Stimulated activated naive B cell treated with anti-CD40 and anti-IgM and Interleukin-4, amounts not matched to agents 10 μg/mL and 1 μg/mL and 100 μg/mL, for 72 hours (primary cell): ENCODE measurements around the gene LIPA.

ENCODE experiments used
- ATAC-seq, 2 donors: fragments of 150-1000 bp; cut with Tn5 transposase; replicated peaks; 2 replicates each; pipeline ENCODE4 v1.10.0; 2021; ENCODE audit warnings: moderate library complexity in 1 of 2
- DNase-seq: peaks from one replicate; pipeline ENCODE4 v3.0.0; 2021
- H3K27ac Mint-ChIP-seq: one replicate; pipeline ENCODE4 v1.8.0; 2022; ENCODE audit warnings: mild to moderate bottlenecking, mixed read lengths
- H3K27me3 Mint-ChIP-seq, 2 donors: one replicate each; pipeline ENCODE4 v1.8.0; 2022; ENCODE audit warnings: mixed read lengths in 2 of 2
- H3K36me3 Mint-ChIP-seq, 2 donors: one replicate each; pipeline ENCODE4 v1.8.0; 2022; ENCODE audit warnings: mixed read lengths in 2 of 2, mild to moderate bottlenecking in 1 of 2
- H3K4me1 Mint-ChIP-seq, 2 donors: one replicate each; pipeline ENCODE4 v1.8.0; 2022; ENCODE audit warnings: mixed read lengths in 2 of 2, mild to moderate bottlenecking in 1 of 2
- H3K4me3 Mint-ChIP-seq, 2 donors: one replicate each; pipeline ENCODE4 v1.8.0; 2022; ENCODE audit warnings: mild to moderate bottlenecking in 2 of 2, mixed read lengths in 2 of 2, moderate library complexity in 1 of 2
- H3K9me3 Mint-ChIP-seq, 2 donors: one replicate each; pipeline ENCODE4 v1.8.0; 2022; ENCODE audit warnings: mixed read lengths in 2 of 2, mild to moderate bottlenecking in 1 of 2

Gene LIPA

DNA sequence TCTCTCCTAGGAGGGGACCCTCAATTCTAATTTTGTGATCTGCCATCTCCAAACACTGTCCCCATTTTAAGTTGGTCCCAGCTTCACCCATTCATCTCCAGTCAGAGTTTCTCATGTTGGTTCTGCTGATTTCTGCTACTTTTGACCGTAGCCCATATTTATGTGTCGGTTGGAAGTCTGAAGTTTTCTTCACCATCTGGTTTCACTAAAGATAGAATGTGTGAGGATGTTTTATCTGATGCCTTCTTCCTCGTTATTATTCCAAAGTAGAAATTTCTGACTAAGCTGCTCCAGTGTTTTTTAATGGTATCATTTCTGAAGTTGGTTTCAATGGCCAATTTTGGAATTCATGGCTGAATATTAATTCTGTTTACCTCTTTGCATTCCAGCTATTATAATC lies 28.9 kb upstream of the LIPA start:
- H3K27me3 Mint-ChIP-seq = no peaks in the 10 kb centered on the region
- H3K9me3 Mint-ChIP-seq = no peaks in the 10 kb centered on the region
- no peaks in the 10 kb centered on the region for H3K36me3 Mint-ChIP-seq
- no peak overlapping the region for H3K4me3 Mint-ChIP-seq
- no peak for ATAC-seq
- peaks cover 8 to 16% of the 10 kb centered on the region in 2 donors for H3K4me1 Mint-ChIP-seq
- DNase-seq = no peak
- no peak overlapping the region for H3K27ac Mint-ChIP-seq

DNA sequence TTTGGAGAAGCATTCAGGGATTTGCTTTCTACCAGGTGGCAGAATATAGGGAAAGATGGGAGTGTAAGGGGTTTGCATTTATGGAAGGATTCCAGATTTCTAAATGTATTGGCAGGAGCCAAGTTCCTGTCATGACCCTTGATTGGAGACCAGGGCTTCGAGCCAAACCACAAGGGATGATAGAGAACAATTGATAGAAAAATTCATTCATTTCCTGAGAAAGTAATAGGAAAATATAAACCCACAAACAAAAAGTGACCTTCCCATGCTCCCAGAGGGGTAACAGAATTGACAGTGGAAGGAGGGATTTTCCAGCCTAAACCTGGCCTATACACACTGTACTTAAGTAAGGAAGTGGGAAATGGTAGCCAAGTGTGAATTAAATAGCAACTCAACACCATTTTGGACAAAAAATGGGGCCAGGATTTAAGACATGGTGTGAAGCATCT lies 27.9 kb upstream of the LIPA start:
- Mint-ChIP-seq H3K27ac (no peak overlapping the region), H3K4me3 (no peak overlapping the region), H3K27me3 (no peaks in the 10 kb centered on the region), H3K36me3 (no peaks in the 10 kb centered on the region), H3K4me1 (peaks cover 8 to 16% of the 10 kb centered on the region in 2 donors), H3K9me3 (no peaks in the 10 kb centered on the region)
- no peak for ATAC-seq
- DNase-seq = no peak

DNA sequence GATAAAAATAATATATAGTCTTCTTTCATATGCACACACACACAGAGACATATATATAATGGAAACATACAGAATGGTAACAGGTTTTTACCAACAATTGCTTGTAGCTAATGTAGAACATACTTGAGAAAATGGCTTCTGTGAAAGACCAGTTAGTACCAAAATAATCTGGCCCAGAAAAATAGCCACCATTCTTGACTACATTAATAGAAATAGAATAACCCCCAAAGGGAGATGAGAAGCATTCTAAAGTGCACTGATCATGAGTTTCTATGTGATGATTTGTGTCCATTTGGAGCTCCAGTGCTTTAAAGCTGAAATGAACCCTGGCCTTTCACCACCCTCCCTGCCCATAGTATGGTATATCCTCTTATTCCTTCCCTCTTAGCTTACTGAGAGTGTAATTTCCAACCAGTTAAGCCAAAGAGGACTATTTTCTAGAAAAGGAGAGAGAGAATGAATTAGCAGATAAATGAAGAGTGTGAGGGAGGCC lies 27.4 kb upstream of the LIPA start:
- Mint-ChIP-seq H3K27ac (no peak overlapping the region), H3K36me3 (no peaks in the 10 kb centered on the region), H3K9me3 (no peaks in the 10 kb centered on the region), H3K27me3 (no peaks in the 10 kb centered on the region), H3K4me1 (peaks cover 8 to 16% of the 10 kb centered on the region in 2 donors), H3K4me3 (no peak overlapping the region)
- ATAC-seq = no peak
- no peak for DNase-seq

DNA sequence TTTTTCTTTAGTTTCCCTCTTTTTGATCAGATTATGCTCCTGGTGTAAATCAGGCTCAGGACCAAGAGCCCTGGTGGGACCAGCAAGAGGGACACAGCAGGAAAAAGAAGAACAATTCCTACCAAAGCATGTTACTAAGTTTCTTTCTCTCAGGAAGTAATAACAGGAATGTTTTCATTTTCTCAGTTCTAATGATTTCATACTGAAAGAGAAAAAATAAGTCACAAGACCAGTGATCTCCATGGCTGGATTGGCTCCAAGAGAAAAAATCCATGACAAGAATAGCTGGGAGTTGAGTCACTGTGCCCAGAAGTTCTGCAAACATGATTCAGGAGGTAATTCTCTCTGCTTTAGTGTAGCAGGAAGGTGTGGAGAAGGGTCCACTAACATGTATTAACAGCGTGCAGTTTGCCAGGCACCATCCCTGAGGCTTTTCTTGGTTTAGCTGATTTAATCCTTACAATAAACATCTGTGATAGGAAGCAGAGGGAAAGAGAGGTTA lies 26.5 kb upstream of the LIPA start:
- Mint-ChIP-seq H3K4me3 (no peak overlapping the region), H3K27ac (no peak overlapping the region), H3K27me3 (no peaks in the 10 kb centered on the region), H3K9me3 (no peaks in the 10 kb centered on the region), H3K36me3 (no peaks in the 10 kb centered on the region), H3K4me1 (peaks cover 4 to 9% of the 10 kb centered on the region in 2 donors)
- DNase-seq (no peak), ATAC-seq (no peak)

DNA sequence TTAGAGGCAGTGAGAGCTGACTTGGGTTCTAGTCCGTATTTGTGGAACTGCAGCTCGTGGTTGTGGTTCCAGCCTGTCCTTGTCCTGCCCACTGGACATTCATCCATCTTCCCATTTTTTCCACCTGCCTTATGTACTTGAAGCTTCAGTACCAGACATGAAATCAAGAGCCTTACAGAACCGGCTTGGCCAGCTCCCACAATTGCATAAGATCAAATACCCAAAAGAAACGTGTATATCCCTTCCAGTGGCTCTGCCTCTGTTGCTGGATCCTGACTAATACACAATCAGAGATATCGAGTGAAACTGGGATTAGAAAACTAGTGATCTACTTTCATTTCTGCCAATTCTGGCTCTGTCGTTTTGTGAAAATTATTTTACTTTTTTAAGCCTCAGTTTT lies 23.8 kb upstream of the LIPA start:
- Mint-ChIP-seq H3K27ac (no peak overlapping the region), H3K9me3 (peaks cover 0 to 2% of the 10 kb centered on the region in 2 donors), H3K4me3 (no peak overlapping the region), H3K36me3 (no peaks in the 10 kb centered on the region), H3K4me1 (peaks cover 2 to 6% of the 10 kb centered on the region in 2 donors), H3K27me3 (peaks cover 0 to 3% of the 10 kb centered on the region in 2 donors)
- DNase-seq = no peak
- ATAC-seq = no peak

DNA sequence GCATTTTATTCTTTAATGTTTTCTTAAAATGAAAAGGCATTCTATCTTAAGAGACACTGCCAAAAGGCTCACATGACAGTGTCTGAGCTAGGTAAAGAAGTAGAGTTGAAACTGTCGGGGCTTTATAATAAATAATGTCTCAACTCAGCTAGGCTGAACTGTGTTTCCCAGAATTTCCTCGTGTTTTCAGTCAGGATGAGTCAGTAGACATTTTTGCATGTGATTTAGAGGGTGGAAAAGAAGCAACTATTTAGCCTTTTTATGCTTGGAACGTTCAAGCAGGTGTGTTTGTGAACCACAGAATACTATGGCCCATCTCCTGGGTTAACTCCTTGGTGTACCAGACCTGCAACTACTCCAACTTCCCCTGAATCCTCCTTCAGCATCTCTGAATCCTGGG lies 23.4 kb upstream of the LIPA start:
- Mint-ChIP-seq H3K27me3 (peaks cover 0 to 3% of the 10 kb centered on the region in 2 donors), H3K9me3 (peaks cover 0 to 2% of the 10 kb centered on the region in 2 donors), H3K4me3 (no peak overlapping the region), H3K4me1 (peaks cover 2 to 6% of the 10 kb centered on the region in 2 donors), H3K27ac (no peak overlapping the region), H3K36me3 (no peaks in the 10 kb centered on the region)
- no peak for ATAC-seq
- DNase-seq = no peak

DNA sequence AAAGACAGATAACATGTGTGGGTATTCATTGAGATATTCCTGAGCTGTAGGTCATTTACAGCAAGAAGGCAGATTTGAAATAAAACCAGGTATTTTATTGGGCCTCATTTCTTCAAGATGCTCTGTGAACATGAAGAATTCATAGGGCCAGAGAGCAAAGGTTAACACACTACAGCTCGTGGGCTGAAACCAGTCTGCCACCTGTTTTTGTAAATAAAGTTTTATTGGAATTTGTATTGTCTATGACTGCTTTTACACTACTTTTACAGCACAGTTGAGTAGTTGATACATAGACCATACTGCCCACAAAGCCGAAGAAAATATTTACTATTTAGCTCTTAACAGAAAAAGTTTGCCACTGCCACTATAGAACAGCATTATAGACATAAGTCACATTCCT lies 22.1 kb upstream of the LIPA start:
- Mint-ChIP-seq H3K36me3 (no peaks in the 10 kb centered on the region), H3K9me3 (peaks cover 0 to 2% of the 10 kb centered on the region in 2 donors), H3K27me3 (peaks cover 0 to 3% of the 10 kb centered on the region in 2 donors), H3K4me3 (no peak overlapping the region), H3K4me1 (no peaks in the 10 kb centered on the region), H3K27ac (no peak overlapping the region)
- no peak for ATAC-seq
- no peak for DNase-seq

DNA sequence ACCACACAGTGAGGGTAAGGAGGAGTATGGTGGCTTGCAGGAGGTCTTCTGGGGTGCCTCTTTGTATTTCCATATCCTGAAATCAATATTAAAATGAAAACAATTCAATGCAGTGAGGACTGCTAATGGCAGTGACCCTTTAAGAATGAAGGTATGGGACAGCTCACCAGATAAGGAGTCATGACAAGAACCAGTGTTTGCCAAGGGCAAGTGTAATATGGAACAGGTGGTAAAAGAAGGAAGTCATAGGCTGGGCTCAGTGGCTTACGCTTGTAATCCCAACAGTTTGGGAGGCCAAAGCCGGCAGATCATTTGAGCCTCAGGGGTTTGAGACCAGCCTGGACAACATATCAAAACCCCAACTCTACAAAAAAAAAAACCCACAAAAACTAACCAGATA lies 20.0 kb upstream of the LIPA start:
- peaks cover 0 to 2% of the 10 kb centered on the region in 2 donors for H3K9me3 Mint-ChIP-seq
- H3K27ac Mint-ChIP-seq = no peak overlapping the region
- H3K4me1 Mint-ChIP-seq = no peaks in the 10 kb centered on the region
- ATAC-seq (no peak), DNase-seq (no peak)
- no peak overlapping the region for H3K4me3 Mint-ChIP-seq
- no peaks in the 10 kb centered on the region for H3K36me3 Mint-ChIP-seq
- H3K27me3 Mint-ChIP-seq = peaks cover 0 to 3% of the 10 kb centered on the region in 2 donors

DNA sequence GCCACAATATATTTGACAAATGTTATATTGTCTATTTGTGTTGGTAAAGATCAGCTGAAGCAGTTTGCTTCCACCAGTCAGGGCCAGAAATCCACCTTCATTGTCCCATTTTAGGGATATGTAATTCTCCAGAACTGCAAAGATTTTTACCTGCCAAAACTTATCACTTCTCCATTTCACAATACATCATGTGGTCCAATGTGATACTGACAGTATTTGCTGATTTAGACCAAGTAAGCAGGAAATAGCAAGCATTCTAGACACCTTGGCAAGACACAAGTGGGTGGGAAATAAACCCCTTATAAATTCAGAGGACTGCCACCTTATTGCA lies 18.5 kb upstream of the LIPA start:
- Mint-ChIP-seq H3K27ac (no peak overlapping the region), H3K9me3 (peaks cover 0 to 2% of the 10 kb centered on the region in 2 donors), H3K36me3 (no peaks in the 10 kb centered on the region), H3K4me3 (no peak overlapping the region), H3K4me1 (no peaks in the 10 kb centered on the region), H3K27me3 (peaks cover 0 to 3% of the 10 kb centered on the region in 2 donors)
- DNase-seq = no peak
- no peak for ATAC-seq

DNA sequence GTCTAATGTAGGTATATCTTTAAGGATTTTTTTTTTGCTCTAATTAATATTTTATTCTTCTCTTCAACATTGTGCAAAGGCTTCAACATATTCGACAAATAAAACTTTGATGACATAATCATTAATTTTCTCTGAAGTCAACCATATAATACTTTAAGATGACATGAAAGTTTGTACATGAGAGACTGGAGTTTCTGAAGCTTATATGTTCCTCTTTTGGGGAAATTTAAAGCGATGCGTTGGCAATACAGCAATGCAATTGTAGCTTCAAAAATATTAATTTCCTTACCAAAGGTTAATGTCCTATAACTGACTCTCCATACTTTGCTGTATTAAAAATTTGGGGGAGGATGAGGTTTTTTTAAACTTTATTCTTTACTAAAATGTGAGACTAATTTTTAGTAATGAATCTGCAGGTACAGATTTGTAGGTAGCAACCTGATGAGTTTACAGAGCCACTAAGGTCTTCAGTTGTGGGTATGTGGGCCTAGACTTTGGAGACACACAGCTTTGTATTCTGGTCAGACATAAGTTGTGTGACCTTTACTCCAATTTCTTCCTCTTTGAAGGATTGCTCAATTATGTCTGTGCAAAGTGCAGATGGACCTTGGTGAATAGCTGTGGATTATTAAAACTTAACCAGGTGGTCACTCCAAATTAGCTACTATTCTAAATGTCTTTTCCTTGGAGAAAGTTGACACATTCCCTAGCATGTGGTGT lies 18.0 kb upstream of the LIPA start:
- no peaks in the 10 kb centered on the region for H3K4me1 Mint-ChIP-seq
- DNase-seq (no peak), ATAC-seq (no peak)
- no peak overlapping the region for H3K27ac Mint-ChIP-seq
- no peak overlapping the region for H3K4me3 Mint-ChIP-seq
- peaks cover 0 to 3% of the 10 kb centered on the region in 2 donors for H3K27me3 Mint-ChIP-seq
- peaks cover 0 to 4% of the 10 kb centered on the region in 2 donors for H3K9me3 Mint-ChIP-seq
- no peaks in the 10 kb centered on the region for H3K36me3 Mint-ChIP-seq

DNA sequence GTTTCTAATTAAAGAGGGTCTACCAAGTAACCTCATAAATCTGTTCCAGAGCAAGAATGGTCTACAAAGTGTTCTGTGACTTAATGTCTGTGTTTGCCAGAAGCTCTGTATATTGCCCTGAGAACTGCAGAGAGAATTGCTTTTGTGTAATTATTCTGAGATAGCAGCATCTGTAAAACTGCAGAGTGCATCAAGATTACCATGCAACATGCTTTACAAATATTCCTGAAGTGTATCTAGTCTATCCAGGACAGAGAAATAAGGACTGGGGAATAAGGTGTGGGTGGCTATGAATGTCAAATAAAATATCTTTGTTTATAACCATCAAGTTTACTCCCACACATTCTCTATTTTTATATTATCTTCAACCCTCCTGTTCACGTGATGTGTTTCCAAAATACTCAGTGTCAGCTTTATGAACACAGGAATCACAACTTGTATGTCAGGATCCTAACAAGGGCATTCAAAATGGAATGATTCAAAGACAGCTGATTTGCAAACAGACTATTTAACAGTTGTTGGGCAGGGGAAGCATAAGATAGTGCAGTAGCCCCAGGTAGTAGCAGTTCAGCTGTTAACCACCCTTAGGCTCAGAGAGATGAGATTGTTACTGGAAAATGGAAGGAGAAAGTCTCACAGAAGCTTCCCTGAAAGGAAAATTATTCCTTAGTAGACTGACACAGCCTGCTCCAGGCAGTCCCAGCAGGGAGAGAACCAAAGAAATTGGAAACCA lies 15.3 kb upstream of the LIPA start:
- Mint-ChIP-seq H3K27ac (no peak overlapping the region), H3K36me3 (no peaks in the 10 kb centered on the region), H3K4me1 (peaks cover 0 to 9% of the 10 kb centered on the region in 2 donors), H3K27me3 (peaks cover 0 to 3% of the 10 kb centered on the region in 2 donors), H3K4me3 (no peak overlapping the region), H3K9me3 (peaks cover 0 to 8% of the 10 kb centered on the region in 2 donors)
- ATAC-seq (no peak), DNase-seq (no peak)

DNA sequence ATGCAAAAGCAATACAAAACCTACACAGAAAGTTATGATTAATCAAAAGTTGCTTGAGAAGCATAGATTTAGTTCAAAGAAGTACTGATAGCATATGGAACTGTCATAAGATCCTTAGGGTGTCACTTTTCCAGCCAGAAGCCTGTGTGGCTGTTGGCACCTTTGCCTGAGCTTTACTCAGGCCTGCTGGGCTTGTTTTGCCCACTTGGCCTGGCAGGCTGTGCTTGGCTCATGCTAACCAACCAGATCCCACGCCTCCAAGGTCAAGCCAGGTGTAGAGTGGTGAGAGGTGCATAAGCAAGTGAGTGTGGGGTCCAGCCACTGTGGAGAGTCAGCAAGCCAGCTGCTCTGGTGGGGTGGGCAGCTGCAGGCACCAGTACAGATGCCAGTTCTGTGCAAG lies 12.0 kb upstream of the LIPA start:
- DNase-seq (no peak), ATAC-seq (no peak)
- Mint-ChIP-seq H3K27me3 (no peaks in the 10 kb centered on the region), H3K4me3 (no peak overlapping the region), H3K27ac (no peak overlapping the region), H3K36me3 (no peaks in the 10 kb centered on the region), H3K9me3 (peaks cover 0 to 8% of the 10 kb centered on the region in 2 donors), H3K4me1 (peaks cover 4 to 19% of the 10 kb centered on the region in 2 donors)

DNA sequence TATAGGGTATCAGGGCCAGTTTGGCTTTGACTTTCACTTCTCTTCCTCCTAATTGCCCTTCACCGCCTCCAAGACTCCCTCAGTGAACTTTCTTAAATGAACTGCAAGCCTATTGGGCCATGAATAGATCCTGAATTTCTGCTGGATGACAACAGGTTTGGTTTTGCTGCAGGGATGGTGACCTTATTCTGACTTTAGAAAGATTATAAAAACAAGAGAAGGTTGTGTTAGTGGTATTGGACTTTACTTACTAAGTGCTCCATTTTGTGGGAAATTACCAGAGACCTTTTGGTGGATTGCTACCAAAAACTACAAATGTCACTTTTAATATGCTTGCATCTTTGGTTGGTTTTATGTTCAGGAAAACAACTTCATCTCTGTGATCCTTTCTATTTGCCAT lies 11.5 kb upstream of the LIPA start:
- DNase-seq (no peak), ATAC-seq (no peak)
- Mint-ChIP-seq H3K27ac (no peak overlapping the region), H3K36me3 (no peaks in the 10 kb centered on the region), H3K9me3 (peaks cover 0 to 8% of the 10 kb centered on the region in 2 donors), H3K4me3 (no peak overlapping the region), H3K4me1 (peaks cover 4 to 19% of the 10 kb centered on the region in 2 donors), H3K27me3 (no peaks in the 10 kb centered on the region)

DNA sequence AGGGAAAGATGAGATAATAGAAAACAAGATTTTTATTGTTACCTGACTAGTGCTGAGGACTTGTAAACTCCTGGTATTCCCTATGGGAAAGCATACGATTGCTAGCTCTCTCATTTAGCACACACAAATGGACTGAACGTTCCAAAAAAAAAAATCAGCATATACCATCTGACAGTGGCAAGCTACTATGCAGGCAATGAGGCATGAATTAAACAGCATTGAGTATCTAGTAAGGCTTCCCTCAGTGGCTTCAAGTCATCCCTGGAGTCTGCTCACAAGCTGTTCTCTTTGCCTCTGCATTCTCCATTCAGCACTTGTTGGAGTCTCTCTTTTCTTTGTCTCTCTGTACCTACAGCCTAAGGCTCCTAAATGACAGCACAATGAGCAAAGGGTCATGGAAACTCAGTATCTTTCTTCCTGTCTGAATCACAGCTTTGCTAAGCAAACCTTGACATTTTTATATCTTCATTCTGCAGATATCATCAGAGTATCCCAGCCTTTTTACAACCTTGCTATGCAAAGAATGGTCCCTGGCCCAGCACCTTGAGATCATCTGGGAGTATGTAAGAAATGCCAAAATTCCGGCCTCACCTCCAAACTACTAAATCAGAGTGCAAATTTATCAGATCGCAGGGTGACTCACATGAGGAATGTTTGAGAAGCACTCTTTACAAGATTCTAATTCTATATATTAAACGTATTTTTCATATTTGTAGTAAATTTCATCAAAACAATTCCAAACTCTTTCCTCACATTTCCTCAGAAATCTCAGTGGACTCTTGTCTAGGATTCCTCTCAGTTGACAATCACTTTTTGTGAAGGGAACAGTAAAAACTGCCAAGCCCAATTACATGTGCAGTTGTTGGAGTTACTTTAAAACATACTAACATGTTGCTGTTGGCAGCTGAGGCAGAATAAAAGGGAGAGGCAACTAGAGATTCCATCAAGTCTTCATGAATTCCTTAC lies 10.8 kb upstream of the LIPA start:
- no peak for DNase-seq

More for the DNA sequence above, 10.8 kb upstream of the LIPA start:
- H3K4me3 Mint-ChIP-seq = no peak overlapping the region
- no peak overlapping the region for H3K27ac Mint-ChIP-seq
- H3K36me3 Mint-ChIP-seq = no peaks in the 10 kb centered on the region
- peaks cover 4 to 19% of the 10 kb centered on the region in 2 donors for H3K4me1 Mint-ChIP-seq
- H3K9me3 Mint-ChIP-seq = peaks cover 0 to 8% of the 10 kb centered on the region in 2 donors
- no peak for ATAC-seq
- H3K27me3 Mint-ChIP-seq = no peaks in the 10 kb centered on the region
